ENCODE results near the gene PLCG2.

The PLCG2 gene

DNA sequence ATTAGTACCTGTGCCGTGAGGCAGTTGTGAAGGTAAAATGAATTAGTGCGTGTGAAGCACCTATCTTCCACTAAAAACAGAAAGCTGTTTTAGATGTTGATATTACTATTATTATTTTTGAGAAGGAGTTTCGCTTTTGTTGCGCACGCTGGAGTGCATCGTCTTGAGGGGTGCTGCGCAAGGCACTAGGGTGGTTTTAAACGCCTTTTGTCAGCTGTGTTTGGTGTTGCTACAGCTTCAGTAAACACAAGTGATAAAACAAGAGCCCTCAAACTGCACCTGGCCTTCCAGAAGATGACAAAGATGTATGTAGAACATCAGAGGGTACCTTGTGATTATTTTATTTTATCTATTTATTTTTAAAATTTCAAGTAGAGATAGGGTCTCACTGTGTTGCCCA lies 38.2 kb downstream of the PLCG2 start:
- DNase-seq: no peak

DNA sequence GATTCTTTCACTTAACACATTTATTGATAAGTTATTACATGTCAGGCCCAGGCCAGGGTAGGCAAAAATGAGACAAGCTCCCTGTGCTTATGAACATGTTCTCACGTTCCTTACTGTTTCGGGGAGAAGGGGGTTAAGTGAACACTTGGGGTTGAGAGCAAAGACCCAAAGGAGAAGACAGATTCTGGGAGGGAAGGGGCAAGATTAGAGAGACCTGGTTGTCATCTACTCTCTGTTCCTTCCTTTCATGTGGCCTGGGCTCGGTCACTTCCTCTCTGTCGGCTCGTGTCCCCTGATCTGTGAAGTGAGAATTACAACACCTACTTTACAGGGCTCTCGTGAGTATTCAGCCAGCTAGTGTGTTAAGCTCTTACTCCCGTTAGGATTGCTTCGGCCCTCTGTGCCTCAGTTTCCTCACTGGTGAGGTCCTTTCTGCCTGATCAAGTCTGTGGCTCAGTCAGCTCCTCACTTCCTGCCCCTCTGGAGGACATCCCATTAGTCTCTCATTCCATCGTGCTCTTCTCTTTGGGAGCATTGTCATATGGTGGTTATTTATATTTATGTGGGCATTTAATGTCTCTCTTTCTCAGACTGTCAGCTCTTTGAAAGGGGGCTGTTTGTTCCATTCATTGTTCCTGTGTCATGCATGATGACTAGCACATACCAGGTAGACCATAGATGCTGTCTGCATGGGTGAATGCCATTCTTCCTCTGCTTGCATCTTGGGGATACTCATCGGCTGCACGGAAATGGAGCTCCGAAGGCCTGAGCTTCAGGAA lies 38.9 kb downstream of the PLCG2 start:
- DNase-seq: peak in 1 of 5 experiments; percentile 32

DNA sequence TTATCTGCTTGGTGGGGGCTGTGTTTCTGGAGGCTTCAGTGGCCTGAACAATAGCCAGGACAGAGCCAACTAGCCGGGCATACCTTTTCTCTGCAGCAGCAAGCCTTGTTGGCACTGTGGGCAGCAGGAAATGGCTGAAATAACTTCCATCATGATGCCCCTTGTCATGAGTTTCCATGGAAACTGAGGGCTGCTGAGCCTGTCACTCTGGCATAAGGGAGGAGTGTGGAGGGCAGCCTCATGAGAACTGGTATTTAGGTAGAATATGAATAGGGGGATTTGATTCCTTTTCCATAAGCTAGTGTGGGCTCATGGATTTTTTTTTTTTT lies 39.4 kb downstream of the PLCG2 start:
- DNase-seq: no peak

DNA sequence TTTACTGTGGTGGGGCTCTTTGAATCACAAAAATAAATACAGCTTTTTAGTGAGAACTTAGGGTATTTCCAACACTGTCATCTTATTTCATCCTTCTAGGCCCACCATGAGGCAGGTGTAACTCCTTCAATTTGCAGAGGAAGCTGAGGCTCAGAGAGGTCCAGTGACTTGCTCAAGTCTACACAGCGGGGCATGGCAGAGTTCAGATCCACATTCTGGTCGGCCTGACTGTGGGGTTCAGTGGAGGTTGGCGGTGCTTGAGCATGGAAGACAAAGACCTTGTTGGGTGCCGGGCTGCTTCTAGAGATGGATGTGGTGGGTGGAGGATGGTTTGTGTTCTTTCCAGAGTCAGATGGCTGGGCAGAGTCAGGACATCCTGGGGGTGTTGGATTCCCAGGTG lies 39.8 kb downstream of the PLCG2 start:
- DNase-seq: no peak

DNA sequence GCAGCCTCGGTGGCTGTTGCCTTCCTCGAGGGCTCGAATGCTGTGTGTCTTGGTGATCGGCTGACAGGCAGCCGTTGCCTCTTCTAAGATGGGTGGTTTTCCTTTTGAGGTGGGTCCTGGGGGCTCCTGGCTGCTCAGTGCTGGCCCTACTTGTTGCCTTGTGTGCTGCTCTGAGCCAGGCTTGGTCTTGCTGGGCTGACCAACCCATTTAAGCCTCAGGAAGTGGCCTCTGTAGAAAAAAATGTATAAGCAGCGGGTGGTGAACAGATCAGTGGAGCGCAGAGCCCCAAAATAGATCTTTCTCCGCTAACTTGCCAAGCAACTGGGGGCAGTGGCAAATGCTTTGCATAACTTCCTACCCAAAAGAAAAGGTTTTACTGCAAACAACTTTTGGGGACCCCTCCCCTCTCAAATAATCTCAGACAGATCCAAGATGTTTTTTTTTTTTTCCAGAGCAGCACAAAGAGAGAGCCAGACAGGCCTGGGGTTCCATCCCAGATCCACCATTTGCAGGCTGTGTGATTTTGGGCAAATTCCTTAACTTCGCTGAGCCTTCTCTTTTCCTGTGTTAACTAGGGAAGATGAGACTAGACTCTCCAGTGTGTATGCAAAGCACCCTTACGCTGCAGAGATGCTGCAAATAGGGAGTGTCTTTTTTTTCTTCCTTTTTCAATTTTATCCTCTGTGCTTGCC lies 42.5 kb downstream of the PLCG2 start:
- DNase-seq: no peak

DNA sequence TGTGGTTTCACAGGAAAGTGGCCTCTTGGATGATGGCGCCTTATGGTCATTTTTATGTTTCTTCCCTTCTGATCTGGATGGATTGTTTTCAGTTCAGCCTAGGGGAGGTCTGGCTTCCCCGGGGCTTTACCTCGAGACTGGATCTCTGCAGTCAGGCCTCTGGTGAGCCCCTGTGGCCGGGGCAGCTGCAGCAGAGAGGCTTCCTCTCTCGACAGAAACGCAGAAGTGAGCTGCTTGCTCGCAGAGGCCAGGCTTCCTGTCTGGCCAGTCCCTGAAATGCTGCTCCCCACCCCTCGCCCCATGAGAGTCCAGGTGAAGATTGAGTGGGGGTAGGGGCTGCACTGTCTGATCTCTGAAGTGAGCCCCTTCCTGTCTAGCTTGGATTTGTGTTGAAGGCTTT lies 44.0 kb downstream of the PLCG2 start:
- no peak for DNase-seq

DNA sequence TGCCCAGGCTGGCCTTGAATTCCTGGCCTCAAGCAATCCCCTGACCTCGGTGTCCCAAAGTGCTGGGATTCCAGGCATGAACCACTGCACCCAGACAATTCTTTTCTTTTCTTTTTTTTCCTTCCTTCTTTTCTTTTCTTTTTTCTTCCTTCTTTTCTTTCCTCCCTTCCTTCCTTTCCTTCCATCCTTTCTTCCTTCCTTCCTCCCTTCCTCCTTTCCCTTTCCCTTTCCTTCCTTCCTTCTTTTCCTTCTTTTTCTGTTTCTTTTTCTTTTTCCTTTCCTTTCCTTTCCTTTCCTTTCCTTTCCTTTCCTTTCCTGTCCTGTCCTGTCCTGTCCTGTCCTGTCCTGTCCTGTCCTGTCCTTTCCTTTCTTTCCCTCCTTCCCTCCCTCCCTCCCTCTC lies 44.6 kb downstream of the PLCG2 start:
- DNase-seq: no peak

DNA sequence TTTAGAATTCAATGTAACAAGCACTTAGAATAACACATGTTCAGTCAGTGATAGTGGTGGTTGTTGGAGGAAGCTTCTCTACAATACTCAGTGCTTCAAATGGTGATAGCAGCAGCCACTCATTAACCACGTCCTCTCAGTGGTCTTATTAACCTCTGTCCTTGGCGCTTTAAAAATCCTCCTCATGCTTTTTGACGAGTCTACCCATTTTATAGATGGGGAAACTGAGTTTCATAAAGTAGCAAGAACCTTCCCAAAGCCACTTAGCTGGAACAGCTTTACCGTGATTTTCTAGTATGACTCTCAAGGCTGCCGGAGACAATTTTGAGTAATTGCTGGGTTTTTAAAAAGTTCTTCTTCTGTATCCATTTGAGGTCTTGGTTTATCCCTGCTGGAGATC lies 47.4 kb downstream of the PLCG2 start:
- DNase-seq: no peak

DNA sequence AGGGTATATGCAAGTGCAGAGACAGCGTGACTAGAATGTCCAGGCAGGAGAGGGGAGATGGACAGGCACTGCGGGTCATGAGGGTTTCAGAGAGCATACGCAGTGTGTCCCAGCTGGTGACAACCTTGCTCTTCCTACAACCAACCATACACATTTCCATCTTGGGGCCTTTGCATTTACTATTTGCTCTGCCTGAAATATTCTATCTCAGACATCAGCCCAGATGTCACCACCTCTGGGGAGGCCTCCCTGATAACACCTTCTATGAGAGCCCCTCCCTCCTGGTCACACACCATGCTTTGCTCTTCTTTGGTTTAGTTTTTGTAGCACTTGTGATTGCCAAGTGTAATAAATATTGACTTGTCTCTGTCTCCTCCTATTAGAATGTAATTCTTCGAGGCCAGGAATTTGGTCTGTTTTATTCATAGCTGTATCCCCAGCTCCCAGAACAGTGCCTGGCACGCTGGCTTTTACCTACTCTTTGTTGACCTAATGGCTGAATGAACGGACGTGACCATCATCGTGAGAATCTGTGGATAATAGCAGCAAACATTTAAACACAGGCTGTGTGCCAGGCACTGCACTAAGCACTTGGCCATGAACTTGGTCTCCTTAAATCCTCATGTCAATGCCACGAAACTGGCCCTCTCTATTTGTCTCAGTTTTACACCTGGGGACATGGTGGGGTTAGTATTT lies 51.9 kb downstream of the PLCG2 start:
- DNase-seq: no peak

DNA sequence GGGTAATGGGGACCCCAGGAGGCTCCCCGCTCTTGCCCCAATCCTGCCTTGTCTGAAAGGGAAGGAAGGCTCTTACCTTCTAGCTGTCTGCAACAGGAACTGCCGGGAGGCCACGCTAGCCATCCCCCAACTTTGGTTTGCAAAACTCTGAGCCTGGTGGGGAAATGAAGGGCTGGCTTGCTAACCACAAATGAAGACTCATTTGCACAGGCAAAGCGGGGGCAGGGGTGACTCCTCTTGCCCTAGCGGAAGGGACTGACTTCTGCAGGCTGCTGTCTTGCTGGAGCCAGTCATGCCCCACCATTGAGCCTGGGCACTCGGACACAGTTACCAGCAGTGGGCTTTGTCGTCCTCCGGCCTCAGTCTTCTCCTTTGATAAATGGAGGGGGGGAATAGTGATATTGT lies 52.6 kb downstream of the PLCG2 start:
- peak in 2 of 5 experiments; percentile 53 to 75 for DNase-seq

GRCh38 chr16:81832801-81833547 lies 53.9 kb downstream of the PLCG2 start:
- no peak for DNase-seq

GRCh38 chr16:81833751-81834150 lies 54.7 kb downstream of the PLCG2 start:
- DNase-seq: no peak

DNA sequence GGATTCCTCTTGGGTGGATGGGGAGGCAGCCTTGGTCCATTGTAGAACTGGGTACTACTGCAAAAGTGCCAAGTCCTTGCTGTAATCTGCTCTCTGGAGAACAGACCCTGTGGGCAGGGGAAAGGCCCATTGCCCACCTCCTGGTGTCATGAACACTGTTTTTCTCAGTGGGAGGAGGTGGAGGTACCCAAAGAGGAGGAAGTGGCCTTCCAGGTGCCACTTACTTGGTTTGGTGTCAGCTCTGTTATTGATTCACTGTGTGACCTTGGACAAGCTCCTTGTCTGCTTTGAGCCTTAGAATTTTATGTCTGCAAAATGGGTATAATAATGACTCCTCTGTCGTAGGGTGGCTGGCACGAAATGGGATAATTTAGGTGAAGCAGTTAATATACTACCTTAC lies 55.8 kb downstream of the PLCG2 start:
- DNase-seq: no peak

DNA sequence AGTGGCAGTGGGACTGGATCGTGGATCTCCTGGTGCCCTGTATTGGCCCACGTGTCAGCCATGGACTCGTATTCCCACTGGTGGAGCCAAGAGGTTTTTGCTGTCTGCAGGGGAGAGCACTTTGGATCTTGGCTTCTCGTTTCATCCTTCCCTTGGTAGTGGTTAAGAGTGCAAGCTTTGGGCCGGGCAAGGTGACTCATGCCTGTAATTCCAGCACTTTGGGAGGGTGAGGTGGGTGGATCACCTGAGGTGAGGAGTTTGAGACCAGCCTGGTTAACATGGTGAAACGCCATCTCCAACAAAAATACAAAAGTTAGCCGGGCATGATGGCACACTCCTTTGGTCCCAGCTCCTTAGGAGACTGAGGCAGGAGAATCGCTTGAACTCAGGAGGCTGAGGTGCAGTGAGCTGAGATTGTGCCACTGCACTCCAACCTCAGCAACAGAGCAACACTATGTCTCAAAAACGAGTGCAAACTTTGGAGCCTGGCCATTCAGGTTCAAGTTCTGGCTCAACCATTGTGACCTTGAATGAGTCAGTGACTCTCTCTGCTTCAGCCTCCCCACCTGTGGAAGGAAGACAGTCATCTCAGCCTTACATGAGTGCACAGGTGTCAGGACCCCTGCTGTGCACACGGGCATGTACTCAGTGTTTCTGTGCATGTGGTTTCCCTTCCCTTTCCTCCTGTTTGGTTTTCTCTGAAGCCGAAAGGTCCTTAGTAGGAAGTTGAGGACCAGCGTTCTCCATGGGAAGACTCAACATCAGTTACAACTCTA lies 57.4 kb downstream of the PLCG2 start:
- DNase-seq: no peak

- no peak for DNase-seq
Observed at GRCh38 chr16:81837312-81837751, 58.2 kb downstream of the PLCG2 start.

DNA sequence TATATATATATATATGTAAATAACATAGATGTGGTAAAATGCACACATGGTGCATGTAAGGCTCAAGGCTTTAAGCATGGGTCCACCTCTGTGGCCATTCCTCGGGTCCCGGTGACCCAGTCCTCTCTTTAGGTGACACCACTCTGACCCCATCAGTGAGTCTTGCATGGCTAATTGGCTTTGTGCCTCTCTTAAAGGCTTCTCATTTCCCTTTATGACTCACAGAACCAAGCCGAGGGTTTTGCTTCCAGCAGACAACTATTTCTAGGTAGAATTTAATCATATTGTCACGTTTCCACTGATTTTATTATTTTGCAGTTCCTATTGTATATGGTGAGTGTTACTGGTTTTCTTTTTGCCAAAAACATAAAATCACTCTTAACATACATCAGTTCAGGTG lies 59.7 kb downstream of the PLCG2 start:
- DNase-seq: no peak

DNA sequence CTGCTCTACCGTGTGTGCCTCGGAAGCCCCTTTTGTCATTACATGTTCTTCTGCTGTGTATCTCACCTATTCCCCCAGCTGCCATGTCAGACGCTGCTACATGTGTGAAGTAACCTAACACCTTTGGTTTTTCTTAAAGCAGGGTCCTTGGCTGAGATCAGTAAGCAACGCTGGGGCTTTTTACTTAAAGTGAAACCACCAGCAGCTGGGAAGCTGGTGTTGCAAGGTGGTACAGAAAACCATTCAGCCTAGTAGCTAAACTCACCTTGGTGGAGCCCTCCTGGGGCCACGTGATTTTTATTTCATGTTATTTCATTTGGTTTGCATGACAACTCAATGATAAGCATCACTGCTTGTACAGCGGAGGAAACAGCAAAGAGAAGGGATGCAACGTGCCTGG lies 62.6 kb downstream of the PLCG2 start:
- peak in 2 of 5 experiments; percentile 56 to 67 for DNase-seq

GRCh38 chr16:81842564-81843242 lies 63.6 kb downstream of the PLCG2 start:
- no peak for DNase-seq

DNA sequence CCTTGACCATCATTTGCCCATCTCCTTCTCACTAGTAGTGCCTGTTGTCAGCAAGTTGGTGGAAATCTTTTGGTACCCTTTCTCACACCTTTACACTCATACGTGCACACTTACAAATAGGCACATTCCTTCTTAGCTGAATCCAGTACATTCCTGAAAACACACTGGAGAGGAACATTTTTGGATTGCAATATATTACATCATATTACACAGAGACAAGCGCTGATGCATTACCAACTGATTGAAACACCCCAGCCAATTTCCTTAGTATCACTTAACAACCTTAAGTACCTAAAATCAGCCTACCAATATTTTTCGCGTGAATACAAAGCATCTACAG lies 64.1 kb downstream of the PLCG2 start:
- no peak for DNase-seq

DNA sequence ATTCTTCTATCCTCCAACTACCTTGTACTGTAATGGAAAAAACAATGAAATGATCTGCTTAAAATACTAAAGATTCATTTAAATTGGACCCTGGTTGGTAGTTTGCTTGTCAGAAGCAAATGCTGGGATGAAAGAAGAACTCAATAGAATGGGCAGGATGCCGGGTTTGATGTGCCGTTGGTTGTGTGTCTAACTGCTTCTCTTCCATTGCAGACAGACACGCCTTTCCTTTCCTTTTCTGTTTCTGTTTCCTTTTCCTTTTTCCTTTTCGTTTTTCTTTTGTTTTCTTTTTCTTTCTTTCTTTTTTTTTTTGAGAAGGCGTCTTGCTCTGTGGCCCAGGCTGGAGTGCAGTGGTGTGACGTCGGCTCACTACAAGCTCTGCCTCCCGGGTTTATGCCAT lies 64.6 kb downstream of the PLCG2 start:
- DNase-seq: no peak

DNA sequence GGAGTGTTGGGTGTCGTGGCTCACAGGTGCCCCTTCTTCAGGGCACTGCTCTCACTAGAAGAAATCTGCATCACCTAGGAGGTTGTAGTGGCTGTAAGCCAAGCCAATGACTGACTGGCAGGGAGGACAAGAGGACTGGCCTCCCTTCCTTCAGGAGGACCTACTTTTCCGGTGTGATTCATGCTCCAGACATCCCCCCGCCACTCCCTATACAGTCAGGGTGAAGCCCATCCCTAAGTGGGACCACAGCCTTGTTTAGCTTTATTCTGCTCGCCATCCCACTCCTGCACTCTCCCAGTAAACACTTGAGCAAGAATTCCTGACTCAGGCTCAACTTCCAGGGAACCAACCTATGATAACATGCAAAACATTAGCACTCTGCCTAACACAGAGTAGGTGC lies 67.0 kb downstream of the PLCG2 start:
- no peak for DNase-seq

DNA sequence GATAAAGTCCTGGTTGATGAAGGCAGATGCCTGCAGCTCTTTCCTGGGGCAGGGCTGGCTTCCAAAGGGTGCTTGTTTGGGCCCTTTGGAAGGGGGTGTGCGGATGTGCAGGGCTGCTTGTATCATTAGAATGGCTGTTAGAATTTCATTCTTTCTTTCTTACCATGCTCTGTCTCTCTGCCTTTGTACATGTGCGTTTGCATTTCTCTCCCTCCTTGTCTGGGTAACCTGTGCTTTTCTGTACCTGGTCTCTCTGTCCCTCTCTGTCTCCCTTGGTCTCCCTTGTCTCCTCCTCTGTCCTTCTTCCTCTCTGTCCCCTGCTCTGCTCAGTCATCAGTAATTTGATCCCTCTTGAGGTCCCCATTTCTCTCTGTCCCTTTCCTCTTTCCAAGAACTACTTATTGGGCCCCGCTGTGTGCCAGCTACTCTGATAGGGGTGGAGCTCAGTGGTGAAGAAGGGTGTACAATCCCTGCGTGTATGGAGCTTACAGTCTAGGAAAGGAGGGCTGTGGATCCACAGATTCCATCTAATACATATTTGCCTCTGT lies 69.3 kb downstream of the PLCG2 start:
- DNase-seq: no peak

Data from T-helper 2 cell (primary cell).